ENCODE data around the gene TRIM63.

TRIM63 gene

GRCh38 chr1:26084844-26085243, 17.4 kb upstream of the TRIM63 start:
- DNase-seq (ENCODE audit: low spot score) = no peak

GRCh38 chr1:26084091-26084561, 16.7 kb upstream of the TRIM63 start:
- no peak for DNase-seq (ENCODE audit: low spot score)

GRCh38 chr1:26083208-26083607, 15.8 kb upstream of the TRIM63 start:
- no peak for DNase-seq (ENCODE audit: low spot score)

GRCh38 chr1:26082020-26082350, 14.6 kb upstream of the TRIM63 start:
- DNase-seq (ENCODE audit: low spot score) = no peak

GRCh38 chr1:26081267-26082019, 14.0 kb upstream of the TRIM63 start:
- no peak for DNase-seq (ENCODE audit: low spot score)

- DNase-seq (ENCODE audit: low spot score) = no peak
These were observed 12.8 kb upstream of the TRIM63 start for GRCh38 chr1:26079960-26080814.

- DNase-seq (ENCODE audit: low spot score) = no peak
These were observed 11.7 kb upstream of the TRIM63 start for GRCh38 chr1:26079178-26079563.

- no peak for DNase-seq (ENCODE audit: low spot score)
These were observed 11.1 kb upstream of the TRIM63 start for GRCh38 chr1:26078286-26079177.

- DNase-seq (ENCODE audit: low spot score) = no peak
These were observed 10.1 kb upstream of the TRIM63 start for GRCh38 chr1:26077524-26077923.

- no peak for DNase-seq (ENCODE audit: low spot score)
These were observed 8.2 kb upstream of the TRIM63 start for GRCh38 chr1:26075421-26076144.

GRCh38 chr1:26072305-26072704, 4.9 kb upstream of the TRIM63 start:
- DNase-seq (ENCODE audit: low spot score) = no peak

- DNase-seq (ENCODE audit: low spot score) = no peak
These were observed 3.5 kb upstream of the TRIM63 start for GRCh38 chr1:26070963-26071342.

GRCh38 chr1:26070296-26070962, 3.0 kb upstream of the TRIM63 start:
- DNase-seq (ENCODE audit: low spot score) = no peak

GRCh38 chr1:26069941-26070295, 2.5 kb upstream of the TRIM63 start:
- DNase-seq (ENCODE audit: low spot score) = no peak

GRCh38 chr1:26066857-26067256, 573 bp downstream of the TRIM63 start:
- DNase-seq (ENCODE audit: low spot score) = no peak

- no peak for DNase-seq (ENCODE audit: low spot score)
These were observed 1.3 kb downstream of the TRIM63 start for GRCh38 chr1:26066160-26066559.

GRCh38 chr1:26064553-26064952, 2.9 kb downstream of the TRIM63 start:
- DNase-seq (ENCODE audit: low spot score) = no peak

- no peak for DNase-seq (ENCODE audit: low spot score)
These were observed 6.4 kb downstream of the TRIM63 start for GRCh38 chr1:26060832-26061574.

GRCh38 chr1:26059906-26060305, 7.5 kb downstream of the TRIM63 start:
- DNase-seq (ENCODE audit: low spot score) = no peak

GRCh38 chr1:26058052-26058595, 9.3 kb downstream of the TRIM63 start:
- no peak for DNase-seq (ENCODE audit: low spot score)
